Liver (tissue), 9 donors: ENCODE measurements around the gene CD34. TPM values are rescaled to one million over a fixed set of nuclear protein-coding genes. Genes with fewer than 3 reads are reported as not detected.

Source experiments
- DNase-seq: peaks from one replicate; pipeline ENCODE4 v3.0.0-alpha.2; 2017; ENCODE audit warnings: low spot score
- H3K27ac ChIP-seq, 2 donors: one replicate each; pipeline ENCODE4 v1.7.0; 2013; ENCODE audit warnings: inconsistent platforms in 2 of 2, low read length in 2 of 2, control low read depth in 1 of 2, low read depth in 1 of 2, mild to moderate bottlenecking in 1 of 2
- H3K27me3 ChIP-seq, 4 donors: one replicate each; pipeline versions ENCODE4 v1.6.1 to v1.7.0; 2013; ENCODE audit warnings: low read length in 3 of 4, inconsistent platforms in 1 of 4, mild to moderate bottlenecking in 1 of 4, moderate library complexity in 1 of 4; ENCODE audit not compliant: control insufficient read depth in 4 of 4, insufficient read depth in 4 of 4
- H3K36me3 ChIP-seq, 4 donors: one replicate each; pipeline versions ENCODE4 v1.6.1 to v1.7.0; 2013; ENCODE audit warnings: low read length in 3 of 4, mild to moderate bottlenecking in 3 of 4, low read depth in 1 of 4, moderate library complexity in 1 of 4; ENCODE audit not compliant: control insufficient read depth in 4 of 4, insufficient read depth in 3 of 4
- H3K4me1 ChIP-seq, 4 donors: one replicate each; pipeline versions ENCODE4 v1.6.1 to v1.7.0; 2013; ENCODE audit warnings: low read length in 3 of 4, mild to moderate bottlenecking in 3 of 4, moderate library complexity in 1 of 4; ENCODE audit not compliant: control insufficient read depth in 4 of 4, insufficient read depth in 4 of 4
- H3K4me3 ChIP-seq, 3 donors: one replicate each; pipeline versions ENCODE4 v1.6.1 to v1.7.0; 2013; ENCODE audit warnings: low read length in 3 of 3, control low read depth in 1 of 3, low read depth in 1 of 3, mild to moderate bottlenecking in 1 of 3
- H3K9ac ChIP-seq, 2 donors: one replicate each; pipeline ENCODE4 v1.7.0; 2013; ENCODE audit warnings: low read length in 2 of 2, mild to moderate bottlenecking in 2 of 2, moderate library complexity in 2 of 2, control low read depth in 1 of 2, low read depth in 1 of 2
- H3K9me3 ChIP-seq, 4 donors: one replicate each; pipeline versions ENCODE4 v1.6.1 to v1.7.0; 2013; ENCODE audit warnings: low read length in 3 of 4; ENCODE audit not compliant: control insufficient read depth in 4 of 4
- ATF3 ChIP-seq: IDR thresholded peaks from 2 replicates; pipeline ENCODE4 v1.6.1; 2016; ENCODE audit warnings: antibody characterized with exemption
- EGR1 ChIP-seq, 2 donors: IDR thresholded peaks; 2 replicates each; pipeline ENCODE4 v1.6.1; 2016 to 2018; ENCODE audit warnings: antibody characterized with exemption in 2 of 2, low read depth in 2 of 2
- FOXA1 ChIP-seq: IDR thresholded peaks from 2 replicates; pipeline ENCODE4 v1.6.1; 2016; ENCODE audit warnings: antibody characterized with exemption
- FOXA2 ChIP-seq: IDR thresholded peaks from 2 replicates; pipeline ENCODE4 v1.6.1; 2016; ENCODE audit warnings: antibody characterized with exemption
- GABPA ChIP-seq, 2 donors: IDR thresholded peaks in 1 of 2; conservative IDR thresholded peaks in 1 of 2; 2 replicates each; pipeline ENCODE4 v1.6.1; 2016; ENCODE audit warnings: antibody characterized with exemption in 2 of 2, mild to moderate bottlenecking in 1 of 2, moderate library complexity in 1 of 2
- HNF4A ChIP-seq, 2 donors: conservative IDR thresholded peaks; 2 replicates each; pipeline ENCODE4 v1.6.1; 2016; ENCODE audit warnings: antibody characterized with exemption in 2 of 2, mild to moderate bottlenecking in 2 of 2
- HNF4G ChIP-seq: IDR thresholded peaks from 2 replicates; pipeline ENCODE4 v1.6.1; 2016; ENCODE audit warnings: antibody characterized with exemption
- JUND ChIP-seq, 2 donors: IDR thresholded peaks; 2 replicates each; pipeline ENCODE4 v1.6.1; 2016; ENCODE audit warnings: antibody characterized with exemption in 2 of 2
- MAX ChIP-seq: IDR thresholded peaks from 2 replicates; pipeline ENCODE4 v1.6.1; 2016; ENCODE audit warnings: antibody characterized with exemption
- NR2F2 ChIP-seq: IDR thresholded peaks from 2 replicates; pipeline ENCODE4 v1.6.1; 2016; ENCODE audit warnings: antibody characterized with exemption
- RAD21 ChIP-seq, 2 donors: IDR thresholded peaks; 2 replicates each; pipeline ENCODE4 v1.6.1; 2016; ENCODE audit warnings: antibody characterized with exemption in 2 of 2, mild to moderate bottlenecking in 2 of 2
- REST ChIP-seq: IDR thresholded peaks from 2 replicates; pipeline ENCODE4 v1.6.1; 2016; ENCODE audit warnings: antibody characterized with exemption, mild to moderate bottlenecking
- RXRA ChIP-seq, 2 donors: IDR thresholded peaks; 2 replicates each; pipeline ENCODE4 v1.6.1; 2017 to 2018; ENCODE audit warnings: antibody characterized with exemption in 2 of 2, mild to moderate bottlenecking in 1 of 2
- SP1 ChIP-seq: IDR thresholded peaks from 2 replicates; pipeline ENCODE4 v1.6.1; 2018; ENCODE audit warnings: antibody characterized with exemption, mild to moderate bottlenecking
- TAF1 ChIP-seq: conservative IDR thresholded peaks from 2 replicates; pipeline ENCODE4 v1.6.1; 2016; ENCODE audit warnings: antibody characterized with exemption, mild to moderate bottlenecking
- YY1 ChIP-seq: IDR thresholded peaks from 2 replicates; pipeline ENCODE4 v1.6.1; 2016; ENCODE audit warnings: antibody characterized with exemption, mild to moderate bottlenecking
- ZBTB33 ChIP-seq: IDR thresholded peaks from 2 replicates; pipeline ENCODE4 v1.6.1; 2016; ENCODE audit warnings: antibody characterized with exemption
- WGBS: extraction: QIAGEN DNeasy Blood & Tissue Kit; methylation state at CpG from one replicate; pipeline ENCODE4 v1.1.7; 2013; 5-methylcytosine and 5-hydroxymethylcytosine counted together
- polyA plus RNA-seq, 2 donors: library from polyadenylated mRNA; stranded (reverse) in 1 of 2; unstranded in 1 of 2; fragments of 200-250 nt in 1 of 2; fragments of >200 nt in 1 of 2; fragmentation: Nextera tagmentation in 1 of 2; extraction: Ambion mirVana in 1 of 2; gene quantifications; one replicate each; pipeline versions ENCODE4 v1.2.1 to v1.2.3, GENCODE V29; 2013 to 2015
- total RNA-seq, 2 donors: library from RNA; depleted of rRNA; stranded (reverse); fragments of >200 nt; gene quantifications; one replicate each; pipeline ENCODE4 v1.2.3, GENCODE V29; 2014
- TF ChIP-seq, protein P1 (sequence below): fragments of 150-350 bp; IDR thresholded peaks from 2 replicates; pipeline ENCODE4 v1.5.1; 2017; ENCODE audit warnings: improper control_type of control experiment, low read depth, low read length; ENCODE audit not compliant: missing input control
- donor health status: healthy.
- donor health status: healthy.
- donor health status: healthy.
- donor health status: healthy.
- donor health status: healthy.

The CD34 gene
- total and polyA plus RNA-seq, 4 donors = 1.5 to 4.0 (median 1.8) TPM

- no peak for DNase-seq
- H3K4me3 ChIP-seq = no peak overlapping the region
- H3K36me3 ChIP-seq = no peaks in the 10 kb centered on the region
- H3K4me1 ChIP-seq = peaks cover 0 to 12% (median 7%) of the 10 kb centered on the region in 4 donors
- no peak for TF ChIP-seq REST
- no peak for TF ChIP-seq JUND (IDR thresholded peaks at IDR 0.05)
- no peak for TF ChIP-seq MAX
- TF ChIP-seq RAD21 (IDR thresholded peaks at IDR 0.05) = no peak
- no peak for TF ChIP-seq FOXA2
- no peak for TF ChIP-seq EGR1 (IDR thresholded peaks at IDR 0.05; ENCODE audit: low read depth in 2 of 2)
- no peak for TF ChIP-seq FOXA1
- TF ChIP-seq SP1 = no peak
- no peak for TF ChIP-seq HNF4A (conservative IDR thresholded peaks at IDR 0.05)
- no peak for TF ChIP-seq ZBTB33
- no peak for TF ChIP-seq HNF4G
- no peak overlapping the region for H3K27ac ChIP-seq
- 77% methylated on average over 2 of the region's 2 CpGs for WGBS
- no peak overlapping the region for H3K9ac ChIP-seq
- H3K9me3 ChIP-seq = no peaks in the 10 kb centered on the region
- no peaks in the 10 kb centered on the region for H3K27me3 ChIP-seq
Observed at GRCh38 chr1:207844371-207844770, 66.6 kb downstream of the CD34 start.

GRCh38 chr1:207842506-207842905 lies 68.4 kb downstream of the CD34 start:
- Histone ChIP-seq H3K27me3 (no peaks in the 10 kb centered on the region), H3K27ac (no peak overlapping the region), H3K4me3 (no peak overlapping the region), H3K36me3 (no peaks in the 10 kb centered on the region), H3K9ac (no peak overlapping the region), H3K9me3 (no peaks in the 10 kb centered on the region), H3K4me1 (peaks cover 0 to 2% (median 0%) of the 10 kb centered on the region in 4 donors)
- DNase-seq = no peak
- WGBS = 91% methylated on average over 6 of the region's 6 CpGs
- TF ChIP-seq ATF3 (no peak), FOXA2 (no peak), ZBTB33 (no peak), RXRA (IDR thresholded peaks at IDR 0.05) (no peak), RAD21 (IDR thresholded peaks at IDR 0.05) (no peak), TAF1 (no peak), YY1 (no peak), JUND (IDR thresholded peaks at IDR 0.05) (no peak), NR2F2 (no peak), EGR1 (IDR thresholded peaks at IDR 0.05; ENCODE audit: low read depth in 2 of 2) (no peak), FOXA1 (no peak), HNF4G (no peak), MAX (no peak), HNF4A (conservative IDR thresholded peaks at IDR 0.05) (no peak), SP1 (no peak), GABPA (IDR thresholded peaks at IDR 0.05 in 1 of 2, conservative IDR thresholded peaks at IDR 0.05 in 1 of 2) (no peak), REST (no peak)
- TF ChIP-seq, protein P1, sequence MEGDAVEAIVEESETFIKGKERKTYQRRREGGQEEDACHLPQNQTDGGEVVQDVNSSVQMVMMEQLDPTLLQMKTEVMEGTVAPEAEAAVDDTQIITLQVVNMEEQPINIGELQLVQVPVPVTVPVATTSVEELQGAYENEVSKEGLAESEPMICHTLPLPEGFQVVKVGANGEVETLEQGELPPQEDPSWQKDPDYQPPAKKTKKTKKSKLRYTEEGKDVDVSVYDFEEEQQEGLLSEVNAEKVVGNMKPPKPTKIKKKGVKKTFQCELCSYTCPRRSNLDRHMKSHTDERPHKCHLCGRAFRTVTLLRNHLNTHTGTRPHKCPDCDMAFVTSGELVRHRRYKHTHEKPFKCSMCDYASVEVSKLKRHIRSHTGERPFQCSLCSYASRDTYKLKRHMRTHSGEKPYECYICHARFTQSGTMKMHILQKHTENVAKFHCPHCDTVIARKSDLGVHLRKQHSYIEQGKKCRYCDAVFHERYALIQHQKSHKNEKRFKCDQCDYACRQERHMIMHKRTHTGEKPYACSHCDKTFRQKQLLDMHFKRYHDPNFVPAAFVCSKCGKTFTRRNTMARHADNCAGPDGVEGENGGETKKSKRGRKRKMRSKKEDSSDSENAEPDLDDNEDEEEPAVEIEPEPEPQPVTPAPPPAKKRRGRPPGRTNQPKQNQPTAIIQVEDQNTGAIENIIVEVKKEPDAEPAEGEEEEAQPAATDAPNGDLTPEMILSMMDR = no peak
